GM12878 (cell line): ENCODE results near the gene NKIRAS1. TPM values are rescaled to one million over a fixed set of nuclear protein-coding genes. Genes with fewer than 3 reads are reported as not detected.

ENCODE experiments used
- ATAC-seq: fragments of 200-7000 bp; cut with Tn5 transposase; 3 replicates; pipeline ENCODE4 v1.9.1; 2020; ENCODE audit warnings: mild to moderate bottlenecking, moderate library complexity
- BruUV-seq: library from RNA; stranded (reverse); fragments of 400-500 nt; replicated peaks from 2 replicates; lab custom pipeline; 2021; lab: Mats Ljungman, UMichigan
- CTCF ChIA-PET: fragments of 300-600 bp; sonication (Branson Sonifier 250); formaldehyde crosslinking; extraction: SDS; loops from one replicate; lab custom pipeline; 2021; ENCODE audit warnings: inconsistent platforms; lab: Yijun Ruan, JAX
- POLR2A ChIA-PET: fragments of 350-600 bp; formaldehyde crosslinking; extraction: SDS; loops from one replicate; lab custom pipeline; 2021; ENCODE audit warnings: inconsistent platforms; lab: Charles Lee
- RAD21 ChIA-PET: fragments of 300-600 bp; sonication (Branson Sonifier 250); formaldehyde crosslinking; loops from one replicate; lab custom pipeline; 2023; ENCODE audit warnings: antibody characterized with exemption; ENCODE audit not compliant: unreplicated experiment; lab: Charles Lee
- SMC1A ChIA-PET: fragments of 300-600 bp; sonication (Branson Sonifier 250); formaldehyde crosslinking; loops from one replicate; lab custom pipeline; 2023; ENCODE audit not compliant: unreplicated experiment, uncharacterized antibody; lab: Charles Lee
- DNase-seq: peaks from one replicate; pipeline ENCODE4 v3.0.0-alpha.2; 2011; ENCODE audit warnings: low read depth, low spot score
- FAIRE-seq: peaks from 3 replicates; lab custom pipeline; 2011; peaks lifted over from hg19 to GRCh38; lab: Jason Lieb, UNC
- H2AFZ ChIP-seq: 2 replicates; pipeline ENCODE4 v1.6.0; 2011; ENCODE audit warnings: low read depth, low read length, control low read depth; ENCODE audit not compliant: control insufficient read depth
- H3K27ac ChIP-seq: 2 replicates; pipeline ENCODE4 v1.5.1; 2011; ENCODE audit warnings: control low read depth; ENCODE audit not compliant: control insufficient read depth, insufficient read depth
- H3K27me3 ChIP-seq, 2 experiments: replicated peaks in 1 of 2; 2 replicates each; pipeline versions ENCODE4 v1.6.0 to v1.6.1; 2011; ENCODE audit warnings: low read length in 1 of 2; ENCODE audit not compliant: control insufficient read depth in 2 of 2, insufficient read depth in 2 of 2
- H3K36me3 ChIP-seq, 2 experiments: 2 replicates each; pipeline ENCODE4 v1.5.1; 2011; ENCODE audit warnings: low read length in 1 of 2; ENCODE audit not compliant: control insufficient read depth in 2 of 2, insufficient read depth in 2 of 2
- H3K4me1 ChIP-seq: 2 replicates; pipeline ENCODE4 v1.6.1; 2011; ENCODE audit warnings: mild to moderate bottlenecking, low read length, moderate library complexity, mixed read lengths; ENCODE audit not compliant: control insufficient read depth, insufficient read depth
- H3K4me2 ChIP-seq: 2 replicates; pipeline ENCODE4 v1.6.0; 2011; ENCODE audit warnings: control low read depth; ENCODE audit not compliant: control insufficient read depth, insufficient read depth
- H3K4me3 ChIP-seq: fragments of 200-600 bp; sonication (generic); 2 replicates; pipeline ENCODE4 v1.5.1; 2016
- H3K79me2 ChIP-seq: 2 replicates; pipeline ENCODE4 v1.6.0; 2011; ENCODE audit warnings: low read length; ENCODE audit not compliant: control insufficient read depth, insufficient read depth
- H3K9ac ChIP-seq: 2 replicates; pipeline ENCODE4 v1.8.0; 2011; ENCODE audit warnings: low read length, control low read depth, mixed read lengths; ENCODE audit not compliant: control insufficient read depth, insufficient read depth
- H3K9me3 ChIP-seq: replicated peaks from 3 replicates; pipeline ENCODE4 v1.5.1; 2011; ENCODE audit warnings: mild to moderate bottlenecking, low read length; ENCODE audit not compliant: control insufficient read depth, insufficient read depth
- H4K20me1 ChIP-seq: 2 replicates; pipeline ENCODE4 v1.6.0; 2011; ENCODE audit not compliant: control insufficient read depth, insufficient read depth
- CHD4 ChIP-seq: fragments of 200-600 bp; sonication (generic); IDR thresholded peaks from 2 replicates; pipeline ENCODE4 v1.6.1; 2016; ENCODE audit warnings: mild to moderate bottlenecking
- E4F1 ChIP-seq: fragments of 450-650 bp; IDR thresholded peaks from 2 replicates; pipeline ENCODE4 v1.6.1; 2018; ENCODE audit warnings: borderline replicate concordance, mild to moderate bottlenecking; ENCODE audit not compliant: partially characterized antibody
- HCFC1 ChIP-seq: fragments of 150-350 bp; IDR thresholded peaks from 2 replicates; pipeline ENCODE4 v1.6.1; 2014; ENCODE audit warnings: low read length
- NFYB ChIP-seq: IDR thresholded peaks from 2 replicates; pipeline ENCODE4 v1.6.1; 2011; ENCODE audit warnings: low read depth, mild to moderate bottlenecking, low read length, improper control_type of control experiment, moderate library complexity; ENCODE audit not compliant: insufficient read depth
- POLR2AphosphoS2 ChIP-seq: IDR thresholded peaks from 2 replicates; pipeline ENCODE4 v1.6.1; 2011; ENCODE audit warnings: low read depth, mild to moderate bottlenecking, low read length, improper control_type of control experiment, moderate library complexity
- ZBTB33 ChIP-seq: fragments of 450-650 bp; IDR thresholded peaks from 2 replicates; pipeline ENCODE4 v1.6.1; 2017; ENCODE audit warnings: mild to moderate bottlenecking
- WGBS: methylation state at CpG from one replicate; pipeline ENCODE4 v1.1.6; 2016; ENCODE audit warnings: low lambda C conversion rate; ENCODE audit not compliant: insufficient replicate concordance, insufficient coverage; ENCODE audit errors: missing lambda C conversion rate; 5-methylcytosine and 5-hydroxymethylcytosine counted together
- in situ Hi-C: fragments of 300-500 bp; cut with MboI; formaldehyde crosslinking; loops from 9 replicates; pipeline ENCODE4 v1.14.3; 2018; ENCODE audit warnings: mixed read lengths
- intact Hi-C: fragments of 100-400 bp; cut with micrococcal nuclease; formaldehyde crosslinking; loops from one replicate; pipeline ENCODE4 v1.14.2; 2022; ENCODE audit not compliant: unreplicated experiment
- polyA plus RNA-seq, 11 experiments: library from polyadenylated mRNA; depleted of rRNA in 4 of 11; unstranded in 6 of 11; stranded (reverse) in 5 of 11; fragments of >200 nt; fragmentation: Nextera tagmentation in 4 of 11; fragmentation: Illumina TruSeq in 1 of 11; extraction: Ambion mirVana in 4 of 11; extraction: Trizol in 1 of 11; gene quantifications; 1 replicate in 1 of 11; 2 replicates in 10 of 11; pipeline versions ENCODE4 v1.2.1 to v1.2.3, GENCODE V29; 2011 to 2016; ENCODE audit warnings: inconsistent platforms in 2 of 11, missing spikeins in 2 of 11, low read depth in 1 of 11
- total RNA-seq, 4 experiments: library from RNA; depleted of rRNA in 3 of 4; stranded (reverse); fragments of >200 nt in 3 of 4; fragmentation: Illumina TruSeq in 1 of 4; extraction: Trizol in 1 of 4; gene quantifications; 2 replicates each; pipeline versions ENCODE4 v1.2.1 to v1.2.3, GENCODE V29; 2013 to 2021
- TF ChIP-seq, protein P1 (sequence below): fragments of 450-650 bp; IDR thresholded peaks from 2 replicates; pipeline ENCODE4 v1.6.1; 2017; ENCODE audit warnings: mild to moderate bottlenecking, moderate library complexity
- TF ChIP-seq, protein P2 (sequence below): IDR thresholded peaks from 2 replicates; pipeline ENCODE4 v1.6.1; 2011; ENCODE audit warnings: borderline replicate concordance, low read depth, mild to moderate bottlenecking, moderate library complexity, low read length; ENCODE audit not compliant: insufficient read depth, poor library complexity, severe bottlenecking

NKIRAS1 gene
- total and polyA plus RNA-seq, 10 of the 15 experiments (the other 5 are each of a cell fraction or from before 2014, with no cell fraction given): 7.1 to 17.9 (median 10.9) TPM

DNA sequence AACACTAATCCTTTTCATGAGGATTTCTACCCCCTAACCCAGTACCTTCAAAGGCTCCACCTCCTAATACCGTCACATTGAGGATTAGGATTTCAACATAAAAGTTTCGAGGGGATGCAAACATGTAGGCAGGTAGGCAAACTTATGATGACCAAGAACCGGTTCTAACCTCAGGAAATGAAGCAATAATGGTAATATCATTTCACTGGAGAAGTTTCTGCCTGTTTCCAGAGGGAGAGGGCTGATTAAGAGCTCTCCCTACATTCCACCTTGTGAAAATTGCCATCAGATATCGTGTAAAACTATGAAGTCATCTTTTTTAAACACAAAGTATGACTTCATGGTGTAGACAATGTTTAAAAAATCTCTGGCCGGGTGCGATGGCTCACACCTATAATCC is 31.6 kb downstream of the NKIRAS1 start:
- TF ChIP-seq, protein P1, sequence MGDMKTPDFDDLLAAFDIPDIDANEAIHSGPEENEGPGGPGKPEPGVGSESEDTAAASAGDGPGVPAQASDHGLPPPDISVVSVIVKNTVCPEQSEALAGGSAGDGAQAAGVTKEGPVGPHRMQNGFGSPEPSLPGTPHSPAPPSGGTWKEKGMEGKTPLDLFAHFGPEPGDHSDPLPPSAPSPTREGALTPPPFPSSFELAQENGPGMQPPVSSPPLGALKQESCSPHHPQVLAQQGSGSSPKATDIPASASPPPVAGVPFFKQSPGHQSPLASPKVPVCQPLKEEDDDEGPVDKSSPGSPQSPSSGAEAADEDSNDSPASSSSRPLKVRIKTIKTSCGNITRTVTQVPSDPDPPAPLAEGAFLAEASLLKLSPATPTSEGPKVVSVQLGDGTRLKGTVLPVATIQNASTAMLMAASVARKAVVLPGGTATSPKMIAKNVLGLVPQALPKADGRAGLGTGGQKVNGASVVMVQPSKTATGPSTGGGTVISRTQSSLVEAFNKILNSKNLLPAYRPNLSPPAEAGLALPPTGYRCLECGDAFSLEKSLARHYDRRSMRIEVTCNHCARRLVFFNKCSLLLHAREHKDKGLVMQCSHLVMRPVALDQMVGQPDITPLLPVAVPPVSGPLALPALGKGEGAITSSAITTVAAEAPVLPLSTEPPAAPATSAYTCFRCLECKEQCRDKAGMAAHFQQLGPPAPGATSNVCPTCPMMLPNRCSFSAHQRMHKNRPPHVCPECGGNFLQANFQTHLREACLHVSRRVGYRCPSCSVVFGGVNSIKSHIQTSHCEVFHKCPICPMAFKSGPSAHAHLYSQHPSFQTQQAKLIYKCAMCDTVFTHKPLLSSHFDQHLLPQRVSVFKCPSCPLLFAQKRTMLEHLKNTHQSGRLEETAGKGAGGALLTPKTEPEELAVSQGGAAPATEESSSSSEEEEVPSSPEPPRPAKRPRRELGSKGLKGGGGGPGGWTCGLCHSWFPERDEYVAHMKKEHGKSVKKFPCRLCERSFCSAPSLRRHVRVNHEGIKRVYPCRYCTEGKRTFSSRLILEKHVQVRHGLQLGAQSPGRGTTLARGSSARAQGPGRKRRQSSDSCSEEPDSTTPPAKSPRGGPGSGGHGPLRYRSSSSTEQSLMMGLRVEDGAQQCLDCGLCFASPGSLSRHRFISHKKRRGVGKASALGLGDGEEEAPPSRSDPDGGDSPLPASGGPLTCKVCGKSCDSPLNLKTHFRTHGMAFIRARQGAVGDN: no peak
- TF ChIP-seq POLR2AphosphoS2: no peak
- no peak for TF ChIP-seq E4F1
- TF ChIP-seq NFYB: no peak
- TF ChIP-seq HCFC1: no peak
- TF ChIP-seq, protein P2, sequence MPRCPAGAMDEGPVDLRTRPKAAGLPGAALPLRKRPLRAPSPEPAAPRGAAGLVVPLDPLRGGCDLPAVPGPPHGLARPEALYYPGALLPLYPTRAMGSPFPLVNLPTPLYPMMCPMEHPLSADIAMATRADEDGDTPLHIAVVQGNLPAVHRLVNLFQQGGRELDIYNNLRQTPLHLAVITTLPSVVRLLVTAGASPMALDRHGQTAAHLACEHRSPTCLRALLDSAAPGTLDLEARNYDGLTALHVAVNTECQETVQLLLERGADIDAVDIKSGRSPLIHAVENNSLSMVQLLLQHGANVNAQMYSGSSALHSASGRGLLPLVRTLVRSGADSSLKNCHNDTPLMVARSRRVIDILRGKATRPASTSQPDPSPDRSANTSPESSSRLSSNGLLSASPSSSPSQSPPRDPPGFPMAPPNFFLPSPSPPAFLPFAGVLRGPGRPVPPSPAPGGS: no peak
- no peak for TF ChIP-seq ZBTB33
- TF ChIP-seq CHD4: no peak
- H3K79me2 ChIP-seq: peaks cover 4% of the 10 kb centered on the region
- no peak overlapping the region for H3K27ac ChIP-seq
- intact Hi-C loops: no loop called here
- RAD21 ChIA-PET: interaction anchor here (0.7 kb wide), 1 partner anchor 51 kb away, joined by 3 read pairs; no protein-coding TSS in a partner anchor
- H3K4me3 ChIP-seq: no peak overlapping the region
- SMC1A ChIA-PET: interaction anchor here (0.8 to 1.1 kb wide), 3 partner anchors 9 to 53 kb away, joined by 3 read pairs; no protein-coding TSS in a partner anchor
- no peak overlapping the region for H3K9ac ChIP-seq
- DNase-seq (no peak), ATAC-seq (no peak), FAIRE-seq (no peak)
- no peak overlapping the region for H2AFZ ChIP-seq
- CTCF ChIA-PET: interaction anchor here (0.6 to 1.3 kb wide), 4 partner anchors 45 to 61 kb away, joined by 3 to 6 read pairs (median 4); no protein-coding TSS in a partner anchor
- no peaks in the 10 kb centered on the region for H3K4me1 ChIP-seq
- H3K27me3 ChIP-seq: no peaks in the 10 kb centered on the region
- no peaks in the 10 kb centered on the region; the same call in 1 of the 2 replicates for H4K20me1 ChIP-seq
- no peaks in the 10 kb centered on the region for H3K9me3 ChIP-seq
- in situ Hi-C loops: no loop called here
- WGBS: 98% methylated on average over 6 of the region's 6 CpGs
- H3K4me2 ChIP-seq: no peak overlapping the region
- peaks cover 6 to 24% of the 10 kb centered on the region in 2 experiments for H3K36me3 ChIP-seq
- no TSS peak for BruUV-seq
- POLR2A ChIA-PET: interaction anchor here (0.7 kb wide), 1 partner anchor 32 kb away, joined by 3 read pairs; the partner anchor contains the start of genes NKIRAS1 and RPL15
